GM19455 (cell line): ENCODE data around the gene NMRAL1.

Source experiments
- ATAC-seq: cut with Tn5 transposase; IDR thresholded peaks from one replicate; pipeline ENCODE4 v1.9.1; 2021; ENCODE audit not compliant: unreplicated experiment

NMRAL1 gene

DNA sequence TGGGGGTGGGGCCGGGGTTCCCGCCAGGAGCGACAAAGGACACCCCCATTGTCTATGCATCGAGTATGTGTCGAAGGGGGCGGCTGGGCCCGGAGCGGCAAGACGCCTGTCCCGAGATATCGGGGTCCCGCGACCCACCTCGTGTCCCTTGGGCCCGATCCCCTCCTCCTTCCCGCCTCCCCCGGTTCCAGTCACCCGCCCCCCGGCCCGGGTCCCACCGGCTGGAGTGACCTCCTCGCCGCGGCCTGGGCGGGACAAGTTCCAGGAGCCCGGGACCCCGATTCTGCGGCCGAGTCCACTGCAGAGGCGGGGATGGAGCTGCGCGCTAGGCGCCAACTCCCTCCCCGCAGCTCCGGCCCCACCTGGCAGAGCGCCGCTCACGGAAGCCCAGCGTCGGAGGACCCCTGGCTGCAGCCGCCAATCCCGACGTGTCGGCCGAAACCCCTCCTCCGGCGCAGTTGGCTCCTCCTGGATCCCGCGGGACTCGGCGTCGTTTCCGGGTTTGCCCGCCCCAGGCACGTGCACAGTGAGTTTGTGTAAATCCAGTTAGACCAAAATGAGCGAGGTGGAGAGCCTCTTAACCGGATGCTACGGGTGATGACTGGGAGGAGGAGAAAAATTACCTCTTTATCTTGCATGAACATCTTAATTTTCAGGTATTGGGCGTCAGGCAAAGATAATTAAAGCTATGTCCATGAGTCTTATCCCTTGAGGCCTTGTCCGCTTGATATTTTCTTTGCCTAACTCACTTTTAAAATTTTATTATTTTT, at the start of gene NMRAL1:
Gene NMRAL1 (minus strand): TSS at position 434 of the 770 bp plus-strand sequence. CDS start 493 bp downstream, outside the sequence.
- ATAC-seq, result peak; percentile 47

DNA sequence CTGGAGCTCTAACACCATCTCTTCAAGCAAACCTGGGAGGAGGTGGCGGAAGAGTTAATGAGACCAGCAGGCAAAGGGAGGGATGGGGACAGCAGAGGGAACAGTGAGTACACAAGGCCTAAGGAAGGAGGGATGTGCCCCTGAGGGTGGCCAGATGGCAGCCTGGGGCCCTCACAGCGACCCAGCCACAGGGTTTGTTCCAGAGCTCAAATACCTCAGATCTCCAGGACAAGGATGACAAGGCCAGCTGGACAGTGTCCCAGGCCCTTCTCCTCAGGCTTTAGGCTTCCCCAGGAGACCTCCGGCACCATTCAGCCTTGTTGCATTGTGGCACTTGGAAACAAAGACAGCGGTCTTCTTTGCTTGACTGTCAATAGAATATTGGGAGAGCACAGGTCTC, 49.3 kb upstream of the NMRAL1 start:
- ATAC-seq, result no peak

DNA sequence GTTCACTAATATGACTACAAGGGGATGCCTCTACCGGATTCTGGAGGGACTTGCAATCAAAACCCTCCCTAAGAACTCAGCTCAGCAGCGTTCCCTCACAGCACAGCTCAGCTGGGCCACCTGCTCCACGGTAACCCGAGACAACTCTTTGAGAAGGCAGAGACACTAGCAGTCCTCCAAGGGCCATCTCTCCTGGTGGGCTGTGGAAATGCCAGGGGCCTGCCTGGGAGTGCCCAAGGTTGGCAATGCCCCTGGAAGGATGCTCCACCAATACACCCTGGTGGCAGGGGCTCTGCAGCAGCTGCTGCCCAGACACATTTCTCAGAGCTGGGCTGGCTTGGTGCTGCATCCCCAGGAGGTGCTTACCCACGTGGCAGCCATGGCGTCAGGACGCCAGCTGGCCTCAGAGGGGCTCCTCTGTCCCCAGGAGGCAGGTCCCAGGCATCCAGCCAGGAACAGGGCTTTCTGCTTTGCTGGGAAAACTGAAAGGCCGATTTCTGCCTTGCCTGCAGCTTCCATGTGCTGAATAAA, 47.7 kb upstream of the NMRAL1 start:
- ATAC-seq, result no peak

DNA sequence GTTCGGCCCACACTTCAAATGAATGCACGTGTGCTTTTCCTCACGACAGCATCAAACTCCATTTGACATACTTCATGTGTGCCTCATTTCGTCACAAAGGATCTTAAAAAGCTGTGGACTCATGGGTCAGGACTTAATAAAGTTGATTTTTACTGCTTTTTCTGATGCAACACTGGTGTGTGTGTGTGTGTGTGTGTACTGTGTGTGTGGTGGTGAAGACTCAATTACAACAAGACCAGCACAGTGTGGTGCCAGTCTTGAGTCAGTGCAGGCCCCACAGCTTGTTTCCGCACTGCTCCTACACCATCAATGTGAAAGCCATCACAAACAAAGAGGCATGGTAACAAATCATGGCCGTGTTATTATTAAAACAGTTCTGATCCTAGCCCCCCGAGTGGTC, 46.5 kb upstream of the NMRAL1 start:
- no peak for ATAC-seq

DNA sequence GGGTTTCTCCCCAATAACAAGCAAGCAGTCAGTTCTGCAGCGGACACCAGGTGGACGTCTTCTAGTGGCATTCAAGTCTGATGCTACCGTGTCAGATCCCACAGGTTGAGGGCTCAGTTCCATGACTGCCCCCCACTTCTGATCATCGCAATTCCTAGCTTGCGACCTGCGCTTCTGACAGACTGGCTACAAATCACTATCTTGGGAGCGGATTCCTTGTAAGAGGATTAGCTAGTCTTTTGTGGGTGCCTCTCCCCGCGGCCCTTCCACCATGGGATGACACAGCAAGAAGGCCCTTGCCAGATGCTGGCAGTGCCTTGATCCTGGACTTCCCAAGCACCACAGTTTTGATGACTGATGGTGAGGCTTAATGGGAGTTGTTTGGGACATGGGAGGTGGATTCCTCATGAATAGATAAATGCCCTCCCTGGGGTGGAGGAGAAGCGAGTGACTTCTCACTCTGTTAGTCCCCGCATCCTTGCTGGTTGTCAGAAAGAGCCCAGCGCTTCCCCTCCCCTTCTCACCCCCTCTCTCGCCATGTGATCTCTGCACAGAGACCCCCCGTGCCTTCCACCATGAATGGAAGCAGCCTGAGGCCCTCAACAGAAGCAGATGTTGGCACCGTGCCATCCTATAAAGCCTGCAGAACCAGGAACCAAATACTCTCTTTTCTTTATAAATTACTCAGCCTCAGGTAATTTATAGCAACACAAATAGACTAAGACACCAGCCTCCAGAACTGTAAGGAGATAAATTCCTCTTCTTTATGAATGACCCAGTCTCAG, 45.0 kb upstream of the NMRAL1 start:
- ATAC-seq, result no peak

DNA sequence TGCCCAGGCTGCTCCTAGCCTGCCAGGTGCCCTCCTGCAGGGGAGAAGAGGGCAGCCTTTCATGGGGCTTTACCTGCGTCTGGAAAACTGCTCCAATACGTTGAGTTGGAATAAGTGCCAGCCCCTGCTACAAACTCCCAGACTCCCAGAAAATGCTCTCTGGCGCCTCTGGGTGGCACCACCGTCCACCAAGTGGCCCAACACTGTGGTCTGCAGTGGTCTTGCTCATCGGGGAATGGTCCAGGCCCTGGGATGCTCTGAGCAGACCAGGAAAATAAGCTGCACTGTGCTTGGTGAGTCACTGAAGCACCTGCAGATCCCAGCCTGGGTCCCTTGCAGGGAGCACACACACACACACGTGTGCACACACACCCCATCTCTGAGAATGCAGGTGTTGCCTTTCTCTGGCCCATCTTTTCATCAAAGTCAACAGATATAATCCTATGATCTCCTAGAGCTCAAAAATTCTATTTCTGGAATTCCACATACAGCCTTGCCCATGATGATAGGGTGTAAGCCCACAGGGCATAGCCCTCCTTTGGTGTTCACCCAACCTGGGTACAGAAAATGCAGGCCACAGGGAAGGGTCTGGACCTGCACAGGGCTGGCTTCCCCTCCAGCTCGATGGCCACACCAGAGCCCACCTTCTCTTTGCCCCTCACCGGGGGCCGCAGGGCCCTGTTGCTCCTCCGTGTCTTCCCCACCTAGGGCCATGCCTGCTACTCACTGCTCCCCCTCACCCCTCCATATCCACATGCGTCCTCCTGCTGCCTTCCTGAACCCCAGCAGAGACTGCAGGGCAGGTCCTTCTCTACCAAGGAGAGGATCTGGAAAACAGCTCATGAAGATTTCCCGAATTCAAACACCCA, 43.6 kb upstream of the NMRAL1 start:
- ATAC-seq, result no peak

DNA sequence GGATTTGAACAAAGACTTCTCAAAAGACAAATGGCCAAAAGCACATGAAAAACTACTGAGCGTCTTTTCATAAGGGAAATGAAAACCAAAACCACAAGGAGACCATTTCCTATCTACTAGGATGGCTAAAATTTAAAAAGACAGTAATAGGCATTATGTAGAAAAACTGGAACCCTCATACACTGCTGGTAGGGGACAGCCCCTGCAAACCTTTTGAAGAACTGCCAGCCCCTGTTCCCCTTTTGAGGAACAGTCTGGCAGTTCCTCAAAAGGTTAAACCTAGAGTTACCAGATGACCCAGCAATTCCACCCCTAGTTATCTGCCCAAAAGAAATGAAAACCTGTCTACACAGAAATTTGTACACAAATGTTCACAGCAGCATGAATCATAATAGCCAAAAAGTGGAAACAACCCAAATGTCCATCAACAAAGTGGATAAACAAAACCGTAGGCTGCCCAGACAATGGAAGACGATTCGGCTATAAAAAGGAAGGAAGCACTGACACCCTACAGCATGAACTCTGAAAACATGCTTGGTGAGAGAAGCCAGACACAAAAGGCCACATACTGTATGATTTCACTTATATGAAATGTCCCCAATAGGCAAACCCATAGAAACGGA, 41.3 kb upstream of the NMRAL1 start:
- ATAC-seq, result no peak

DNA sequence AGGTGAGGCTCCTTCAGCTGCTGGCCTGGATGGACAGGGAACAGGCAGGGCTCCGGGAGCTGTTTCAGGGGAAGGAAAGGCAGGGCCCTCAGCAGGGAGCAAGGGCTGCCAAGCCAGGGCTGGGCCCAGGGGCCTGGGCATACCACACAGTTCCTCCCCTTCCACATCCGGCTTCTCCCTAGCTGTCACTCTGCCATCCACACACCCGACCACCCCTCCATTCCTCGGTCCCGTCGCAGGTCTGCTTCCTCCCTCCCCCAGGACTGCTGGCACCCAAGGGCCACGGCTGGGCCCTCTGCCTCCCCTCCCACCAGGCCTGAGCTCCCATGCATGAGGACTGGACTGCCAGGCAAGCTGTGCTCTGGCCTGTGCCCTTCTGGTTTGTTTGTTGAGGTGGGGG, 40.2 kb upstream of the NMRAL1 start:
- no peak for ATAC-seq

DNA sequence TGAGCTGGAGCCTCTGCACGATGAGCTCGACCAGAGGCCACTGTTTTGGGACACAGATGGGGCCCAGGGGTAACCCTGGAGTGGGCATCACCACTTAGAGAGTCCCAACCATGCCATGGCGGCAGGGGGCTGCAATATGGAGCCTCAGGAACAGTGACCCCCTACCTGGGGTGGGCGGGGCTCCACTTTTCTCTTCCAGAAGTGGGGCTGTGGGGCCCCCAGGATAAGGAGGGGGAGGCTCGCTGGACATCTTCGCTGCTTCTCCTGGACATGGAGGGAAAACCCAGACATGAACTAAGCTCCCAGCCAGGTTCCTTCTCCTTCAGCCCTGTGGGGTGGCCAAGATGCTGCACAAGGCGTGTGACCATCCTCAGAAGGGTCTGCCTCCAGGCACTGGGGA, 39.5 kb upstream of the NMRAL1 start:
- no peak for ATAC-seq

DNA sequence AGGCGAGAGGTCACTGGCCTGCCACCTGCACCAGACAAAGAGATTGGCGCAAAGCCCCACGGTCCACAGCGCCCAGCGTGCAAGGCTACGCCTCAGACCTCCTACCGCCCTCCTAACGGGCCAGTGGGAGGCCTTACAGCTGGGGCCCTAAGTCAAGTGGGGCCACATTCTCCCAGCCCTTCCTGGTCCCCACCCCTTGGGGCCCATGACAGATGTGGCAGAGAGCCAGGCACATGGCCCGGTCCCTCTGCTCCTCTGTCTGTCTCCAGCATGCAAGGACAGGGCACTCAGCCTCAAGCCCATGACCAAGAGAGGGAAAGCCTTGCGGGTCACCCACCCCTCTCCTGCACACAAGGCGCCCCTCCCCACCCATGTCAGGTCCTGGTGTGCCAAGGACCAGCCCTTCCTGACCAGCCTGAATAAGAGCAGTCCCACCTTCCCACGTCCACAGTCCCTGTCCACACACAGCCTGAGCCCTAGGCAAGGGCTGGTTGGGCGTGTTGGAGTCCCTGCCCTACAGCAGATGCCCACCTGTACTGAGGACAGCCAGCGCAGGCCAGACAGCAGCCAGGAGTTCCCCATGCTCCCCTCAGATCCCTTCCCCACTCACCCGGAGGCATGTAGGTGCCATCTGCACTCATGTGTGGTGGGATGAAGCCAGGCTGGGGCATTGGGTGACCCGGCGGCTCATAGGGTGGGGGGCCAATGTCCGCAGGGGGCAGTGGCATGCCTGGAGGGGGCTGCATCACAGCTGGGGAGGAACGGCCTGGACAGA, 38.8 kb upstream of the NMRAL1 start:
- no peak for ATAC-seq

DNA sequence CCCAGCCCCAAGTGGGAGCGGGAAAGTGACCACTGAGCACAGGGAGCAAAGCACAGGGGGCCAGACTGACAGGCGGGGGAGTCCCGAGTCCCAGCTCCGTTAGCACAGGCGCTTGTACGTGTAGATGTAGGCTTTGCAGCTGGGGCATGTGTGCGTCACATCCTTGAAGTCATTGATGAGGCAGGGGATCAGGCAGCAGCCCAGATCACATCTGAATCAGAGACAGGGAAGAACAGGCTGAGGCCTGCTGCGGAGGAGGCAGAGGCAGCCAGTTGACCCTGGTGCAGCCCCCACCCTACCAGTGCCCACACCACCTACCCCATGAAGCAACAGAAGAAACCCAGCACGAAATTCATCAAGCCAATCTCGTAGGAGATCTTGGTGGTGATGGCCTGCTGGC, 38.0 kb upstream of the NMRAL1 start:
- no peak for ATAC-seq

DNA sequence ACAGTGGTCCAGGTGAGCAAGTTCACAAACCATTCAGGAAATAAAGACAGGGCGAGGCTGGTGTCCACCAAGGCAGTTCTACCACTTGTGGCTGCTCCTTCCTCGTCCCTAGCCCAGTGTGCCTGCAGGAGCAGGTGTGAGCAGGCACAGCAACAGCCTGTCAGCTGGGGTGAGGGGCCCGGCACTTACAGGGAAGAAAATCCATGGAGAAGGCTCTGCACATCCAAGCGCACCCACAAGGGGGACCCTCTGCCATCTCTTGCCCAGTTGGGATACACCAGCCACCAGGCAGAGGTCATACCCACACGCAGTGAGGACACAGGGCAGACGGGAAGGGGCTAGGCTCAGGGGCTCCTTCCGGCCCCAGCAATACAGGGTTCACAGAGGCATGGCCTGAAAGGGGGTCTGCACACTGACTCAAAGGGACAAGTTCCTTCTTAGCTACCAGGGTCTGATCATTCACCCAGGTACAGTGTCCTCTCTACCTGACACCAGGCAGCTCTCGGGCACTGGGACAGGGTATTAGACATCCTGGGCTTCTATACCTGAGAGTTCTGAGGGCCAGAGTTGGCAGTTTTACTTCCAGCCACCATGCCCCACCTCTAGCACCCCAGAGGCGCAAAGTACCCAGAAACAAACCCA, 37.1 kb upstream of the NMRAL1 start:
- no peak for ATAC-seq

DNA sequence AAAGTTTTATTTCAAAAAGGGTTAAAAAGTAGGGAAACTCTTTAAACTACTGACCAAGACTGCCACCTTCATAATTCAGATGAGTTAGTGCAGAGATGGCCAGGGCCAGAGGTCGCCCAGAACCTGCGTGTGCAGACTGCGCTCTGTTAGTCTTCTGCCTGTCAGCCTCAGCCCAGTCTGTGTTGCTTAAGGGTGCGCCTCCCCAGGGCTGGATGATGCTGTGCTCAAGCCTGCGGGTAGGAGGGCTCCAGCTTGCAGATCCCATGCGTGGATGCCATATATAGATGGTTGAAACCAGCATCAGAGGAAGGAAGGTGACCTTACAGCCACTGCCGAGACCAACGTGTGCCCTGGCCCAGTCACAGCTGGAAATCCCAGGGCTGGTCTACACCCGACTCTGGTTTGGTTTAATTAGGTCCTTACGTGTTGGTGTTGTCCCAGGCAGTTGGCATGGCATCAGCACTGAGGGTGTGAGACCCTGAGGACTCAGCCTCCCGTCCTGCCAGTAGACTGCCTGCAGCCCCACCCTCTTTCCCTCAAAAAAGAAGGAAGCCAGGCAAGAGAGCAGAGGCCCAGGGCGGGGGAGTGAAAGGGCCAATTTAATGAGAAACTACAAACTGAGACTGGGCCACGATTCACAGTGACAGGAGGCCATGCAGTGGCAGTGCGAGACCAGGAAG, 36.5 kb upstream of the NMRAL1 start:
- ATAC-seq, result no peak

DNA sequence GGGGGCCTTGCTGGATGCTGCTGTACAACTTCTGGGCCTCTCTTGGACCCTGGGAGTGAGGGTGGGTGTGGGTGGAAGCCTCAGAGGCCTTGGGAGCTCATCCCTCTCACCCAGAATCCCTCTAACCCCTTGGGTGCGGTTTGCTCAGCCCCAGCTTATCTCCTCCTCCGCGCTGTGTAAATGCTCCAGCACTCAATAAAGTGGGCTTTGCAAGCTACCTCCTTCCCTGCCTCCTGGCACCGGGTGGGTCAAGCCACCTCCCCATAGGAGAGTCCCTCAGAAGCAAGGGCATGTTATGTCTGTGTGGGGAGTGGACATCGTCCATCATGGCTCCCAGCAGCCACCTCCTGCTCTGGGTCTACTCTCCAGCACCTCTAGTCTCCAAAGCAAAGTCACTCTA, 35.7 kb upstream of the NMRAL1 start:
- no peak for ATAC-seq

DNA sequence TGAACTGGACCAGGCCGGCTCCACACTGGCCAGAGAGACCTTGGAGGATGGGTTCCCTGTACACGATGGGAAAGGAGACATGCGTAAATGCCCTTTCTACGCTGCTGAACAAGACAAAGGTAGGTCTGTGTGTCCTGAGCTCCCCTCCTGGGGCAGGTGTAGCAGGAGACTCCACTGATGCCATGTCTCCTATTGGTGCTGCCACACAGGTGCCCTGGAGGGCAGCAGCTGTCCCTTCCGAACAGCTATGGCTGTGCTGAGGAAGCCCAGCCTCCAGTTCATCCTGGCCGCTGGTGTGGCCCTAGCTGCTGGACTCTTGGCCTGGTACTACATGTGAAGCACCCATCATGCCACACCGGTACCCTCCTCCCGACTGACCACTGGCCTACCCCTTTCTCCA, 35.0 kb upstream of the NMRAL1 start:
- ATAC-seq, result no peak

DNA sequence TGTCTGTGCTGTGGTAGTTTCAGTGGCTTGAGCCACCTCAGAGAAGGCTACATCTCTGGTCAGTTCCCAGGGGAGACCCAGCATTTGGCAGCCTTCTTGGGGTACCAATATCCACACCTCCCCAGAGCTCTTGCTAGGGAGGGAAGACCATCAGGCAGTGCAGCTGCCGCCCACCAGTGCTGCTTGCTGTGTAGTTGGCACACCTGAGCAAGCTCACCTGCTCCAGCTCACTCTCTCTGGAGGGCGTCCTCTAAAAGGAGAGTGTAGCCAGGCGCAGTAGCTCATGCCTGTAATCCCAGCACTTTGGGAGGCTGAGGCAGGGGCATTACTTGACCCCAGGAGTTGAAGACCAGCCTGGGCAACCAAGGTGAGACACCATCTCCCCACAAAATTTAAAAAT, 34.4 kb upstream of the NMRAL1 start:
- no peak for ATAC-seq

DNA sequence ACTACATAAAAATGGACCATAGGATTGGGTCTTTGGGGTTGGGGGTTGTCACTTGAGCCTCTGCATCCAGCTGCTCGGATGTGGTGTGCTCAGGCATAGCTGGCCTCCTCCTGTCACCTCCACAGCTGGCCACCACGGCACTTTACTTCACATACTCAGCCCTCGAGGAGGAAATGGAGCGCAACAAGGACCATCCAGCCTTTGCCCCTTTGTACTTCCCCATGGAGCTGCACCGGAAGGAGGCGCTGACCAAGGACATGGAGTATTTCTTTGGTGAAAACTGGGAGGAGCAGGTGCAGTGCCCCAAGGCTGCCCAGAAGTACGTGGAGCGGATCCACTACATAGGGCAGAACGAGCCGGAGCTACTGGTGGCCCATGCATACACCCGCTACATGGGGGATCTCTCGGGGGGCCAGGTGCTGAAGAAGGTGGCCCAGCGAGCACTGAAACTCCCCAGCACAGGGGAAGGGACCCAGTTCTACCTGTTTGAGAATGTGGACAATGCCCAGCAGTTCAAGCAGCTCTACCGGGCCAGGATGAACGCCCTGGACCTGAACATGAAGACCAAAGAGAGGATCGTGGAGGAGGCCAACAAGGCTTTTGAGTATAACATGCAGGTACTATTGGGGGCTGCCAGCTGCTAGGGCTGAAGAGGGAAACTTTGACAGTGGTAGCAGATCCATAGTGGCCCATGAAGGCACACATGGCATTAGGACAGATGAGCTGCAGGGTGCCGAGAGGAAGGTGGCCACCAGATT, 33.3 kb upstream of the NMRAL1 start:
- no peak for ATAC-seq

DNA sequence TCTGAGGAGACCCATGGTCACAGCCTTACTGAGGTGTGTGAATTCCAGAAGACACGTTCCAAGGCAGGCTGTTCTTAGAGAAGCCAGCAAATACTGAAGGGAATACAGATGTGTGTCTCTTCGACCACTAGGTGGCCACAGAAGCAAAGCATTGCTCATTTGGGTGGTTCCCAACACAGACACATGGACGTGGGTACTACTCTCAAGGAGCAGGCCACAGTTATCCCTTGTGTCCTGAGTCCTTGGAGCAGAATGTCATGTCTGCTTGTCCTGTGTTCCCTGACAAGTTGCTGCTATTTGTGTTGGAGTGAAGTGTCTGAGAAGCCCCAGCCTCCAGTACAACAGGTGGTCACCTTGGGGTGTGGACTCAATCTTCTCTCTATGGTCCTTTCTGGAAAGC, 32.0 kb upstream of the NMRAL1 start:
- ATAC-seq, result no peak
